Activated CD8-positive, alpha-beta memory T cell treated with anti-CD3 and anti-CD28 coated beads, Interleukin-2, amount 10 ng/mL, durations not matched to agents 7 days and 5 days (primary cell): ENCODE measurements around the gene PJA2. TPM values are rescaled to one million over a fixed set of nuclear protein-coding genes. Genes with fewer than 3 reads are reported as not detected.
A peak's percentile ranks its signal among the peaks of the same experiment; 100 is the strongest.
"Not testable (repeated sequence)": the region's sequence is repeated elsewhere in the genome, so short reads cannot be mapped to it uniquely, and the experiment has no call there.

ENCODE experiments used
- ATAC-seq: fragments of 150-1000 bp; cut with Tn5 transposase; one replicate; pipeline ENCODE4 v1.10.0; 2021; ENCODE audit warnings: moderate library complexity
- CTCF ChIA-PET: fragments of 350-600 bp; sonication (Branson Sonifier 250); formaldehyde crosslinking; loops from one replicate; lab custom pipeline; 2021; ENCODE audit warnings: antibody characterized with exemption; lab: Charles Lee
- DNase-seq: peaks from one replicate; pipeline ENCODE4 v3.0.0-alpha.2; 2020
- H3K27ac Mint-ChIP-seq: one replicate; pipeline ENCODE4 v1.8.0; 2021; ENCODE audit warnings: mild to moderate bottlenecking, mixed read lengths
- H3K27me3 Mint-ChIP-seq: one replicate; pipeline ENCODE4 v1.8.0; 2021; ENCODE audit warnings: mixed read lengths
- H3K36me3 Mint-ChIP-seq: one replicate; pipeline ENCODE4 v1.8.0; 2021; ENCODE audit warnings: mild to moderate bottlenecking, mixed read lengths
- H3K4me1 Mint-ChIP-seq: one replicate; pipeline ENCODE4 v1.8.0; 2021; ENCODE audit warnings: mixed read lengths
- H3K4me3 Mint-ChIP-seq: one replicate; pipeline ENCODE4 v1.8.0; 2021; ENCODE audit warnings: mild to moderate bottlenecking, moderate library complexity, mixed read lengths
- H3K9me3 Mint-ChIP-seq: one replicate; pipeline ENCODE4 v1.8.0; 2022; ENCODE audit warnings: low read depth, mixed read lengths
- total RNA-seq, 2 experiments: library from RNA; stranded (reverse); gene quantifications; one replicate each; pipeline ENCODE4 v1.2.3, GENCODE V29; 2021

Gene PJA2
- total RNA-seq, 2 experiments from 2014 or later = 49.1 to 54.2 TPM

- Mint-ChIP-seq H3K4me1 (no peaks in the 10 kb centered on the region), H3K9me3 (no peaks in the 10 kb centered on the region), H3K36me3 (no peaks in the 10 kb centered on the region), H3K27me3 (no peaks in the 10 kb centered on the region), H3K4me3 (no peak overlapping the region), H3K27ac (no peak overlapping the region)
- no peak for ATAC-seq
- DNase-seq = no peak
- CTCF ChIA-PET = no interaction called here
Observed at GRCh38 chr5:109304309-109304708, 105.5 kb downstream of the PJA2 start.

- no peak for ATAC-seq
- no peaks in the 10 kb centered on the region for H3K4me1 Mint-ChIP-seq
- H3K27ac Mint-ChIP-seq = no peak overlapping the region
- no peak overlapping the region for H3K4me3 Mint-ChIP-seq
- CTCF ChIA-PET = interaction anchor here (0.6 kb wide), 1 partner anchor 1117 kb away, joined by 3 read pairs; no protein-coding TSS in a partner anchor
- H3K27me3 Mint-ChIP-seq = no peaks in the 10 kb centered on the region
- no peak for DNase-seq
- no peaks in the 10 kb centered on the region for H3K9me3 Mint-ChIP-seq
- H3K36me3 Mint-ChIP-seq = no peaks in the 10 kb centered on the region
Observed at GRCh38 chr5:109300367-109300766, 109.4 kb downstream of the PJA2 start.

DNA sequence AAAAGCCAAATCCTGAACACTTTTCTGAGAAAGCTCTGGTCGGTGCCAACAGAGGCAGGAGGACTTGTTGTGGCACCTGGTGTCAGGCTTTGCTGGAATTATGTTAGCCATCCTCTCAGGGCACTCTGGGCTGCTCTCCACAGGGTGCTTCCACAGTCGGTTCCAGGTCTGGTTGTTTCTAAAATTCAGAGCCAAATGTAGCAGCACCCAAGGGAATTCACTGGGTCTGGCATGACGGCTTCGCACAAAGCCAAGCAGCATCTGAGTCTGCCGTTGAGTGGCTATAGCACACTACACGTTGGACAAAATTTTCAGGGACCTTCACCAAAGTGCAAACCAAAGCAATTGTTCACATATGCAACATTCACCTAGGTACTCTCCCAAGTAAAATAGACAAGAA, 110.2 kb downstream of the PJA2 start:
- H3K4me3 Mint-ChIP-seq = no peak overlapping the region
- no peak for DNase-seq
- CTCF ChIA-PET = interaction anchor here (0.6 kb wide), 1 partner anchor 1117 kb away, joined by 3 read pairs; no protein-coding TSS in a partner anchor
- H3K9me3 Mint-ChIP-seq = peaks cover 5% of the 10 kb centered on the region
- H3K27ac Mint-ChIP-seq = no peak overlapping the region
- ATAC-seq = no peak
- H3K36me3 Mint-ChIP-seq = no peaks in the 10 kb centered on the region
- no peaks in the 10 kb centered on the region for H3K27me3 Mint-ChIP-seq
- H3K4me1 Mint-ChIP-seq = no peaks in the 10 kb centered on the region

DNA sequence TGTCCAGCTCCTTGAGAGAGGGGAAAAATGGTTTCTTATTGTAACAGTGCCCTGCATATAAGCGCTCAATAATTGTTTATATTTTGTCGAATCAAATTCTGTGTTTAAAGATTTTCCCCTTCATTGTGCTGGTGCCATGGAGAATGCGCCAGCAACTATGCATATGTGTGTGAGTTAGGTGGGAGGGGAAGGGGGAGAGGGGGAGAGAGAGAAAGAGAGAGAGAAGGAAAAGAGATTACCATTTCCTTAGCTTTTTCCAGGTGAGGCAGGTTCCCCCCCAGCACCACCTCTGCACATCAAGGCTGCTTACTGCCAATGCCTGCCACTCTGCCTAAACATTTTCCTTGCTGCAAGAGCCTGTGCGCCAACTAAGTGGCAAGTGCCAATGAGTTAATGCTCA, 111.0 kb downstream of the PJA2 start:
- H3K27me3 Mint-ChIP-seq = no peaks in the 10 kb centered on the region
- no peaks in the 10 kb centered on the region for H3K4me1 Mint-ChIP-seq
- CTCF ChIA-PET = no interaction called here
- no peak for DNase-seq
- no peak for ATAC-seq
- H3K4me3 Mint-ChIP-seq = no peak overlapping the region
- H3K27ac Mint-ChIP-seq = no peak overlapping the region
- no peaks in the 10 kb centered on the region for H3K36me3 Mint-ChIP-seq
- H3K9me3 Mint-ChIP-seq = peaks cover 5% of the 10 kb centered on the region

DNA sequence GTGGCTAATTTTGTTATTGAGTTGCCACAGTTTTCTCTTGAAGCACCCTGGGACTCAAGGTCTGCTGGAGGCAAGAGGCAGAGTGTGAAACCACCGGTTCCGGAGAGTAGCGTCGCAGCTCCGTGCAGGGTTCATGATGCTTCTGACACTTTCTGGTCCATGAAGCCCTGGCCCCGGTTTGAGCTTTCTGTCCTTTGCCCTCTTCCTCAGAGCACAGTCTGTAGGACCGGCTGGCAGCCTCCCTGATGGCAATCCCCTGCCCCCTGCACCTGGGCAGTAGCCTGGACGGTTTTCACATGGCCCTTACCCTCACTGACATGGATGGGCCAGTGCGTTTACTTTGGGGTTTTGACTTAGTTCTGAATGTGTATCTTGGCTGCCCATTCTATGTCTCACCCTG, 111.9 kb downstream of the PJA2 start:
- H3K4me1 Mint-ChIP-seq = no peaks in the 10 kb centered on the region
- H3K9me3 Mint-ChIP-seq = peaks cover 5% of the 10 kb centered on the region
- no peak overlapping the region for H3K4me3 Mint-ChIP-seq
- no peak for ATAC-seq
- H3K27me3 Mint-ChIP-seq = no peaks in the 10 kb centered on the region
- H3K36me3 Mint-ChIP-seq = no peaks in the 10 kb centered on the region
- CTCF ChIA-PET = no interaction called here
- peak overlapping the region; percentile 37 for H3K27ac Mint-ChIP-seq
- DNase-seq = no peak

DNA sequence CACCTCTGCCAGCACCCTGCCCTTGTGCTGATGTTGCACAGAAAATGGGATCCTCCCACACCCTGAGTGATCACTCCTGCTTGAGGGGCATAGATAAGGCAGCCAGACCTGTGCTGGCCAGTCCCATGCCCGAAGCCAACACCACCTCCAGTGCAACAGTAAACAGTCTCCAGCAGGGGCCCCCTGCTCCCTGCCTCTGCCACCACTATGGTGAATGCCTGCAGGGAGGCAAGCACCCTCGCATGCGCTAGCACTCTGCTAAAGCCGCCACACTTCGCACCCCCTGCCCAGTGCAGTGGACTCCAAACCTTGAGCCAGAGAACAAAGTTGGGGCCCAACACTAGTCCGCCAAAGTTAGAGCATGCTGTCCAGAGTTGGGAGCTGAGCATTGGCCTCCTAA, 118.7 kb downstream of the PJA2 start:
- CTCF ChIA-PET = no interaction called here
- no peaks in the 10 kb centered on the region for H3K27me3 Mint-ChIP-seq

DNA sequence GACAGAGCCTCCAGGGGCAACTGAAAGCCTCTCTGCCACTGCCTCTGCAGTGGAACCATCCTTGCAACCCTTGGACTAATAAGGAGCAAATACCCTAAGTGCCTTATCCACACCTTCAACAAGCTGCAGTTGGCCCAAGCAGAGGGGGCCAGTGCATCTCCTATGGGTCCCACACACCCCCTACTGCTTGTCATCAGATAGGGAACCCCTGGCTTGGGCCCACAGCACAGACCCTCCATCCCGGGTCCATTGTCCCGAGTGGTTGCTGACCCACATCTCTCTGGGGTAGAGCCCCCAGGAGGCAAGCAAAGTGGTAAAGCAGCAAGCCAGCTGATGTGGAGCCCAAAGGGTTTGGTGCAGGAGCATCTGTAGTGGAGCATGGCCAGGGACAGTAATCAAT, 119.5 kb downstream of the PJA2 start:
- Mint-ChIP-seq H3K4me3 (no peak overlapping the region), H3K9me3 (peaks cover 19% of the 10 kb centered on the region), H3K4me1 (no peaks in the 10 kb centered on the region), H3K36me3 (peaks cover 7% of the 10 kb centered on the region), H3K27ac (no peak overlapping the region), H3K27me3 (no peaks in the 10 kb centered on the region)
- ATAC-seq = no peak
- no peak for DNase-seq
- CTCF ChIA-PET = no interaction called here

More for the DNA sequence above, 118.7 kb downstream of the PJA2 start:
- Mint-ChIP-seq H3K9me3 (peaks cover 15% of the 10 kb centered on the region), H3K4me1 (no peaks in the 10 kb centered on the region), H3K4me3 (no peak overlapping the region), H3K27ac (no peak overlapping the region), H3K36me3 (peaks cover 5% of the 10 kb centered on the region)
- ATAC-seq (no peak), DNase-seq (no peak)

DNA sequence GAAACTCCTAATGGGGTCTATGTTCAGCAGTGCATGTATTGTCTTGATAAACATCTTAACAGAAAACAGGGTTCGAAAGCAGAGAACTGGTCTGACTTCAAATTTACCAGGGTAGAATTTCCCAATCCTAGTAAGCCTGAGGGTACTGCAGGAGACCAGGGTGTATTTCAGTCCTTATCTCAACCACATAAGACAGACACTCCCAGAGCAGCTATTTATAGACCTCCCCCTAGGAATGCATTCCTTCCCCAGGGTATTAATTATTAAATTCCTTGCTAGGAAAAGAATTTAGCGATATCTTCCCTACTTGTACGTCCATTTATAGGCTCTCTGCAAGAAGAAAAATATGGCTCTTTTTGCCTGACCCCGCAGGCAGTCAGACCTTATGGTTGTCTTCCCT, 123.1 kb downstream of the PJA2 start:
- H3K4me1 Mint-ChIP-seq, H3K27me3 Mint-ChIP-seq, H3K36me3 Mint-ChIP-seq, H3K27ac Mint-ChIP-seq, ATAC-seq, H3K4me3 Mint-ChIP-seq, CTCF ChIA-PET, DNase-seq: not testable (repeated sequence)
- peaks cover 19% of the 10 kb centered on the region for H3K9me3 Mint-ChIP-seq
